ENCODE data around the gene ITGA3.
"Not testable (repeated sequence)": the region's sequence is repeated elsewhere in the genome, so short reads cannot be mapped to it uniquely, and the experiment has no call there.

Gene ITGA3

DNA sequence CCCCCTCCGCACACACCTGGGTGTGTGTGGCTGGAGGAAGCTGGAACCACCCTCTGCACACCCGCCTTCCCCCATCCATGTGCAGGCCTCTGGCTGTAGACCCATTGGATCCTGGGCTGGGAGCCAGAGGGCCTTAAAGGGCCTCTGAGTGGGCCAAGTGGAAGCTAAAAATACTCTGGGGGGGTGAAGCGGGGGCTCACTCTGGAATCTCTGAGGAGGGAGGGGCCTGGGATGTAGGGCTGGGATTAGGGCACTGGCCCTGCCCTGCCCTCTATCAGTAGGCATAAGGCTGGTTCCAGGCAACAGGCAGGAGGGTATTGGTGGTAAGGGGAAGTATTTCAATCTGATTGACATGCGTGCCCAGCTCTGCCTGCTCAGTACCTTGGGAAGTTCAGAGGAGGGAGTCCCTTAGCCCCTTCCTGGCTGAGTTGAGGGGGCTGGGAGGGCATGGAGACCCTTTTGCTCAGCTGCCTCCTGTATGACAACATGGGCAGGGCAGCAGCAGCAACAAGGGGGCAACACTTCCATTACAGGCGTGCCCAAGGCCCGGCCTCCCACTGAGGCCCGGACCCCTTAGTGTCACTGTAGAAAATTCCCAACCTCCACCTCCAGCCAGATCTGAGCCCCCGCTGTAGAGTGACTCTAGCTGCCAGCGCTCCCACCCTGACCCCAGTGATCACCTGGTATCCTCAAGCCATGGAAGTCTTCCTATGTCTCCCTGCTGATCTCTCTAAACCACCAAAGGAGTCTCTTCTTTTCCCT is 5.2 kb downstream of the ITGA3 start:
- no peak for DNase-seq (ENCODE audit: low spot score)
- TF ChIP-seq, protein P1, sequence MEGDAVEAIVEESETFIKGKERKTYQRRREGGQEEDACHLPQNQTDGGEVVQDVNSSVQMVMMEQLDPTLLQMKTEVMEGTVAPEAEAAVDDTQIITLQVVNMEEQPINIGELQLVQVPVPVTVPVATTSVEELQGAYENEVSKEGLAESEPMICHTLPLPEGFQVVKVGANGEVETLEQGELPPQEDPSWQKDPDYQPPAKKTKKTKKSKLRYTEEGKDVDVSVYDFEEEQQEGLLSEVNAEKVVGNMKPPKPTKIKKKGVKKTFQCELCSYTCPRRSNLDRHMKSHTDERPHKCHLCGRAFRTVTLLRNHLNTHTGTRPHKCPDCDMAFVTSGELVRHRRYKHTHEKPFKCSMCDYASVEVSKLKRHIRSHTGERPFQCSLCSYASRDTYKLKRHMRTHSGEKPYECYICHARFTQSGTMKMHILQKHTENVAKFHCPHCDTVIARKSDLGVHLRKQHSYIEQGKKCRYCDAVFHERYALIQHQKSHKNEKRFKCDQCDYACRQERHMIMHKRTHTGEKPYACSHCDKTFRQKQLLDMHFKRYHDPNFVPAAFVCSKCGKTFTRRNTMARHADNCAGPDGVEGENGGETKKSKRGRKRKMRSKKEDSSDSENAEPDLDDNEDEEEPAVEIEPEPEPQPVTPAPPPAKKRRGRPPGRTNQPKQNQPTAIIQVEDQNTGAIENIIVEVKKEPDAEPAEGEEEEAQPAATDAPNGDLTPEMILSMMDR (IDR thresholded peaks at IDR 0.05; ENCODE audit: extremely low read depth, insufficient read depth, missing control alignments): no peak
- in situ Hi-C loops (cut with MboI; ENCODE audit: low pct_unique_long_range_greater_than_20kb, low sequenced_read_pairs, unreplicated experiment): no loop called here

DNA sequence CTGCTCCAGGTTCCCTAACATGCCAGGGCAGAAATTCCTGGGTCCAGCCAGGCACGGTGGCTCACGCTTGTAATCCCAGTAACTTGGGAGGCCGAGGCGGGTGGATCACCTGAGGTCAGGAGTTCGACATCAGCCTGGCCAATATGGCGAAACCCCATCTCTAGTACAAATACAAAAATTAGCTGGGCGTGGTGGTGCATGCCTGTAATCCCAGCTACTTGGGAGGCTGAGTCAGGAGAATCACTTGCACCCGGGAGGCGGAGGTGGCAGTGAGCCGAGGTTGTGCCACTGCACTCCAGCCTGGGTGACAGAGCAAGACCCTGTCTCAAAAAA is 5.8 kb downstream of the ITGA3 start:
- in situ Hi-C loops (cut with MboI; ENCODE audit: low pct_unique_long_range_greater_than_20kb, low sequenced_read_pairs, unreplicated experiment); DNase-seq (ENCODE audit: low spot score): not testable (repeated sequence)

DNA sequence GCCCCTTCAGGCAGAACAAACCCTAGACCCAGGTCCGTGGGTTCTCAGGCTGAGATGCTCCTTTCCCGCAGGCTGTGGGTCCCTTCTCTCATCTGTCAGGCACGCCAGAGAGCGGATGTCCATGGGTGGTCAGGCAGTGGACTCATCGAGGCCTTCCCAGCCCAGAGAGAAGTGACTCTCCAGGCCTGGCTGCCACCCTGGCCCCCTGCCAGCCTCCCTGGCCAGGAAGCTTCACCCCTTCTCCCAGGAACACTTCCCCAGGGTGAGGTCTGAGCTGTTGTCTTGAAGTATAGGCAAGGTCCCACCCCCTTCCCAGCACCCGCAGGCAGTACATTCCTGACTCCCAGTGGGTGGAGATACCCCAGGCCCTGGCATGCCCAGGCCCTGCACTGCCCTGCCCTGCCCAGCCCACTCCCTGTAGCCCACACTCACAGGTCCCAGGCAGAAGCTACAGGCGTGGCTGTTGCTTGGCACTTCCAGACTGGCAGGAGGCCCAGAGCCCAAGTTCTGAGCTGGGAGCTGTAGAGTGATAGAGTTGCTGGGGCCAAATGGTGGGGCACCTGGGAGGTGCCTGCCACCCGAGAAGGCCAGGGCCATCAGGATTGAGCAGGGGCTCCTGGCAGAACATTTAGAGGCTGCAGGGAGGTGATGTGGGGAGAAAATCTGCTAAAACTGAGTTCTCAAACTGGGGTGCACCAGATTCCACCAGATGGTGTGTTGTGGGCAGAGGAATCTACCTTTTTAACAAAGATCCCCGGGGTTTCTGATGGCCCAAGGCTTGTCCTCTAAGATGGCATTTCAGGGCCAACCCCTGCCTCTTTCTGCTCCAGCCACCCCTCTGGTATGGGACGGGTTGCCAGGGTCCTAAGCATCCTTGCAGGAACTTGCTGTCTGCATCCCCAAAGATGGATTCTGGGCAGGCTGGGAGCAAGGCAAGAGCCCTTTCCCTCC is 6.7 kb downstream of the ITGA3 start:
- no peak for DNase-seq (ENCODE audit: low spot score)
- TF ChIP-seq, protein P1 (IDR thresholded peaks at IDR 0.05; ENCODE audit: extremely low read depth, insufficient read depth, missing control alignments): no peak
- in situ Hi-C loops (cut with MboI; ENCODE audit: low pct_unique_long_range_greater_than_20kb, low sequenced_read_pairs, unreplicated experiment): no loop called here

DNA sequence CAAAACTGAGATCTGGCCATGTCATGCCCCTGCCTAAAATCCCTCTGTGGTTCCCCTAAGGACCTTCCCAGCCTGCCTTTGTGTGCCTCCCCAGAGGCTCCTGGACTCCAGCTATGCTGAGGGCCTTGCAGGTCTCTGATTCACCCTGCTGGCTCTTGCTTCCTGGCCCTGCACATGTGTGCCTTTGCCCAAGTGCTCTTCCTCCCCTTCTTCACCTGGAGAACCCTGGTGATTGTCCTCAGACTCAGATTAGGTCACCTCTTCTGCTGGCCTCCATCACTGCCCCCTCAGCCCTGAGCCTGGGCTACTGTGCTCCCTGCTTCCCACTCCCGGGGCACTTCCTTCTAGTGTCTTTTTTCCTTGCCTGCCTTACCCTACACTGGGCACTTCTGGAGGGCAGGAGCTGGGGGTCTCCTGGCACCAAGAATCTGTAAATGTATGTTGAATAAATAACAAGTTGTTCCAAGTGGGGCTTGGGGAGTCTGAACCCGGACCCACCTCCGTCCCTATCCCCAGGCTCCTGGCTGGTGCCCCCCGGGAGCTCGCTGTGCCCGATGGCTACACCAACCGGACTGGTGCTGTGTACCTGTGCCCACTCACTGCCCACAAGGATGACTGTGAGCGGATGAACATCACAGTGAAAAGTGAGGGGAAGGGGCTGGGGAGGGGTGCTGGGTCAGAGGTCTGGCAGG is 7.8 kb downstream of the ITGA3 start:
- DNase-seq (ENCODE audit: low spot score): no peak
- TF ChIP-seq, protein P1 (IDR thresholded peaks at IDR 0.05; ENCODE audit: extremely low read depth, insufficient read depth, missing control alignments): no peak
- in situ Hi-C loops (cut with MboI; ENCODE audit: low pct_unique_long_range_greater_than_20kb, low sequenced_read_pairs, unreplicated experiment): no loop called here

DNA sequence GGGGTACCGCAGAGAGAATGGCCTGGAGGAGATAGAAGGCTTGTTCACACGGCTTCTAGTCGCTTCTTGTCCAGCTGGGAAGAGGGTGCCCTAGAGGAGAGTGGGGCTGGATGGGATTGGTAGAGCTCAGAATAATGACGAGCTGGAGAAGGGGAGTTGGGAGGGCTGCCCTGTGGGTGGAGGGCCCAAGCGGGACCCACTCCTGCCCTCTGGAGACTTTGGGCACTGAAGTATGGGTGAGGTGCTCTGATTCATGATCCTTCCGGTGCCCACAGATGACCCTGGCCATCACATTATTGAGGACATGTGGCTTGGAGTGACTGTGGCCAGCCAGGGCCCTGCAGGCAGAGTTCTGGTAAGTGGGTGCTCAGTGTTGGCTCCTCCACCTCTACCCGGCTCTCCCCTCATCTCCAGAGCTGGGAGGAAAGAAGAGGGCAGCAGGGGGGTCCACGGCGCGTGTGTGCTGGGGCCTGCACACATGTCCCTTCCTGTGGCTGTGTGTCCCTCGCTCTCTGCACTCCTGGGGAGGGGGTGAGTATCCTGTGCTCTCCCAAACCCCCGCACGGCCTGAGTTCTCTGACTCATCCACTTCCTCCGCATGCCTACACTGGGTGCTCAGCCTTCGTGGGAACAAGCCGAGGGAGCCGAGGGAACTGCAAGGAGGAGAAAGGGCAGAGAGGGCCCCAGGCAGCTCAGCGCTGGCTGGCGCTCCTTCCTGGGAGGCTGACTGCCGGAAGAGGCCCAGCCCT is 8.5 kb downstream of the ITGA3 start:
- TF ChIP-seq, protein P1 (IDR thresholded peaks at IDR 0.05; ENCODE audit: extremely low read depth, insufficient read depth, missing control alignments): no peak
- DNase-seq (ENCODE audit: low spot score): no peak
- in situ Hi-C loops (cut with MboI; ENCODE audit: low pct_unique_long_range_greater_than_20kb, low sequenced_read_pairs, unreplicated experiment): no loop called here

DNA sequence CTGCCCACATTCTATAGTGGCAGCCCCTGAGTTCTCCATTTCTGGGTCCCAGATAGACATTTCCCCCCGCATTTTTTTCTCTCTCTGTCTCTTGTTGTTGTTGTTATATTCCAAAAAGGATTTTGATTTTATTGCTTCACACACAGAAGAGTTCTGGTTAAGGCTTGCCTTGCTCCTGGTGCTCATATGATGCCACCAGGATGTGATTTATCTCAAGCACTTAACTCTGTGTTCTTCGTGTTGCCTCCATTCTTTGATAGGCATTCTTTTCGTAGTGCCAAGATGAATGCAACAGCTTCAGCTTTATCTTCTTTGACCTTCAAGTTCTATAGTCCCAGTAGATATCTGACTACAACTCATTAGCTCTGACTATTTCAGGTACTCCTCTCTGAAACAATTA is 9.1 kb downstream of the ITGA3 start:
- in situ Hi-C loops (cut with MboI; ENCODE audit: low pct_unique_long_range_greater_than_20kb, low sequenced_read_pairs, unreplicated experiment): no loop called here
- TF ChIP-seq, protein P1 (IDR thresholded peaks at IDR 0.05; ENCODE audit: extremely low read depth, insufficient read depth, missing control alignments): no peak
- no peak for DNase-seq (ENCODE audit: low spot score)
